ELR (cell line): ENCODE data around the gene CEND1.

Experiments used
- DNase-seq: peaks from one replicate; pipeline ENCODE4 v3.0.0-alpha.2; 2015; ENCODE audit warnings: low read depth

CEND1 gene

DNA sequence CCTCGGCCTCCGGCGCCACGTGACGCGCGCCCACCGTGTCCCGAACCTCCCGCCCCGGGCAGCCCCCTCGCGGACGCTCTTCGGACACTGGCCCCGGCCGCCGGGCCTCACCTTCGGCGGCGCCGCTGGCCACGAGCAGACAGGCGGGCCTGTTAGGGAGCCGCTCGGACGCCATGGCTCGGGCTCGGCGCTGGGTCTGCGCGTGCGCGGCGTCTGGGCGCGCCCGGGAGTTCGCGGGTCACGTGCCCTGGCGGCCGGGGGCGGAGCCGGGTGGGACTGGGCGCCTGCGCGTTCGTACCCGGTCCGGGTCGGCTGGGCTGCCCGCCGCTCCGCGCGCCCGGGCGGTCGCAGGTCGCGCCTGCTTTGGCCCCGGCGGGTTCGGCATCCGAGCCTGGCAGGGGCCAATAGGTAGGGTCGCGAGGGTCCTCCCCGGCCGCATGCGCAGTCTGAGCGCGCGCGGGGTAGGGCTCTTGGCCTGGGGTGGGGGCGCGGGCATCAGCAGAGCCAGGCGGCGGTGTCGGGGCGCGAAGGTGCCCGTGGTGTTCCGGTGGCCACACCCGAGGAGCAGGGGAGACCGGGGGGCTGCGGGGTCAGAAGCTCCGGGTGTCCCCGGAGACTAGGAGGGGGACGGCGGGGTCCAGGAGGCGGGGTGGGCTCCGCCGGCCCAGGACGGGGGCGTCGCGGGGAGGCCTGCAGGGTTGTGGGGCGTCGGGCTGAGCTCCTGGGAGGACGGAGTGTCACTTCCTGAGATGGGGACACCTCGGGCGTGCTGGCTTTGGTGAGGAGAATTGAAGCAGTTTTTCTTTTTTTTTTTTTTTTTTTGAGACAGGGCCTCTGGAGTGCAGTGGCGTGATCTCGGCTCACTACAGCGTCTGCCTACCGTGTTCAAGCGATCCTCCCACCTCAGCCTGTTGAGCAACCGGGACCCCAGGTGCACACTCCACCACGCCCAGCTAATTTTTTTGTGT is 12.3 kb downstream of the CEND1 start, which contains the start of gene GATD1:
TSS of gene GATD1 (minus strand) at position 200 of the 968 bp plus-strand sequence. CDS start at position 175, 25 bp downstream.
- peak; percentile 89 for DNase-seq

DNA sequence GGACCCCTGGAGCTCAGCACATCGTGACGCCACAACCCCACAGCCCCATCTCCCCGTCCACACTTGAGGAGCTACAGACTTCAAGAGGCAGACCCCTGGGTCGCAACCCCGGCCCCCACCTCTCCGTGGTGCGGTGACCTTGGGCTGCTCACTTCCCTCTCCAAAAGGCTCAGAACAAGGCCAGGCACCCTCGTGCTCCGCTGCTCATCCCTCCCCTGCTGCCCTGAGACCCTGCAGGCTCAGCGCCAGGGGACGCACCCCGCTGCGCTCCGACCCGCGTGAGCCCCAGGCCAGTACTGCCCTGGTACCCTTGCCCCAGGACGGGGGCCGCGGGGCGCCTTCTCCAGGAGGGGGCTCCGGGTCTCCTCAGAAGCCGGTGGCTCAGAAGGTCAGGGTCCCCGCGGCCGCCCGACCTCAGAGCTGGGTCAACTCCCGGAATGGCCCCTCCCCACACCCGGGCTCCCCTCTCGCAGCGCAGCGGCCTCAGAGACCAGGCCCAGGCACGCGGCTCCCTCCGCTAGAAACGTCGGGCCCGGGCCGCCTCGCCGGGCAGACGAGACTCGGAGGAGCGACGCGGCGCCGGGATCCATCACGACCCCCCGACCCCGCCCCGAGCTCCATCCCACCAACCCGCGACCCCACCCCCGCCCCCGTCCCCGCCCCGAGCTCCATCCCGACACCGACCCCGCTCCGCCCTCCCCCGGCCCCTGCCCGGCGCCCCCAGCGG is 13.2 kb downstream of the CEND1 start:
- DNase-seq: peak; percentile 56

DNA sequence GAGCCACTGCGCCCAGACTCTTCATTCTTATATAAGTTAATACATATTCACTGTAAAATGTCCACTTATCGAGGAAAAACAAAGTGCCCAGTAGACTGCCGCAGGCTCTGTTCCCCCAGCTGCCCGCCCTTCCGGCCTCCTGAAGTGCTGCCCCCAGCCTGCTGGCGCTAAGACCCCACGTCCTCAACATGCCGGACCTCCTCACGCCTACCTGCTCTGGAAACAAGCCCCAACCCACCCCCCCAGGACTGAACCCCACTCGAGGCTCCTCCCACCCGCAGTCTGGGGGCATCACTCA is 13.7 kb downstream of the CEND1 start:
- DNase-seq: peak; percentile 24

DNA sequence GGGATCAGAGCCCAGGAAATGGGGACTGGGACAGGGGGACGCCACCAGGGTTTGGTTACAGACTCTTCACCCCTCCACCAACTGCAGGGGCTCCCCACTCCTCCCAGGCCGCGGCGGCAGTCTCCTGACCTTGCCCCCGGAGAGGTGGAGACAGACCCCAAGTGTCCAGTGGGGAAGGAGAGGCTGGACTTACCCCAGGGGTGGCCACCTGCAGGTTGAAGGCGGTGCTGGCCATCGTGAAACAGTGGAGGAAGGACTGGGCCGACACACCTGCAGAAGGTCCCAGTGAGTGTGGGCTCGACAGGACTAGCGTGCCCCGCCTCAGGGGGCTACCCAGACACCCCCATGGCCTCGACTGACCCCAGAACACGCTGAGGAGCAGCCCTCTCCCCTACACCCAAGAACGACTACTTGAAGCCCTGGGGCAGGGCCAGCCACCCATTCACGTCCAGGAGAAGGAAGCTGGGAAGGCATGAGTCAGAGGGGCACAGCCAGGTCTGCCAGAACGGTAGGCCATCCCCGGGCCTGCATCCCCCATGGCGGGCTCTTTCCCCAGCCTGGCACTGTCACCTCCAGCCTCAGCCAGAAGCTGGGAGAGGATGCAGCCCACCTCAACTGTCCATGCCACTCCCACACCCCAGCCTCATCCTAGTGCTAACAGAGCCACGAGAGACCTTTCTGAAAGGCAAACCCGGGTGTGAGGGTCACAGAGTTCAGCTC is 14.9 kb downstream of the CEND1 start:
- peak; percentile 75 for DNase-seq

DNA sequence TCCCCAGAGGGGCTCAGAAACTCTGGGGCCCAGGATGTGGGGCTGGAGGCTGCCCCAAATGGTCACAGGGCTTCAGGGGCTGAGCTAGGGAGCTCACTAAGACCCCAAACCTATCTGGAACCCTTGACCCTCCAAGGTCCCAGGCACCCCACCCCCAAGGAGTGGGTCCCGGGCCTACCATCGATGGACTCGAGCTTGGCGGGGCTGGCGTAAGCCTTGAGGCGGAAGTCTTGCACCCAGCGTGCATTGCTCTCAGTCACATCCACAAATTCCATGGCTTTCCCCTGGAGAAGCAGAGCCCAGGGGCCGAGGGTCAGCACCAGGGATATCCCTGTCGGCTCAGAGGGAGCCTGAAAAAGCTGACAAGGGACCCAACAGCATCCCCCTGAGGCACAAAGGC is 16.1 kb downstream of the CEND1 start:
- no peak for DNase-seq

DNA sequence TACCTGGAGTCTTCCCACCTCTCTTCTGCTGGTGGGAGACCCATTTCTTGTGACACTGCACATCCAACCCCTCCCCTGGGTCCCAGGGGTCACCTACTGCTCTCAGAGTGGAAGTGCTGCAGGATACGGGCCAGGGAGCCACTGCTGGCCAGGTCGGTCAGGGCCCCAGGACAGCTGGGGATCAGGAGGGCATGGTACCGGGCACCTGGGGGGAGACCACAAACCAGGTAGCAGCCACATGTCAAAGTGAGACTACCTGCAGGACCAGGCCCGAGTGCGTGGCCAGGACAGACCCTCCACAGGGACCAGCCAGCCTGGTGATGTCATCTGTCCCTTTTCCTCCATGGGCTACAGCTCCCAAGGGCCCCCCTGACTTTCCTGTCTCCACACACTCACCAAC is 16.5 kb downstream of the CEND1 start:
- no peak for DNase-seq

DNA sequence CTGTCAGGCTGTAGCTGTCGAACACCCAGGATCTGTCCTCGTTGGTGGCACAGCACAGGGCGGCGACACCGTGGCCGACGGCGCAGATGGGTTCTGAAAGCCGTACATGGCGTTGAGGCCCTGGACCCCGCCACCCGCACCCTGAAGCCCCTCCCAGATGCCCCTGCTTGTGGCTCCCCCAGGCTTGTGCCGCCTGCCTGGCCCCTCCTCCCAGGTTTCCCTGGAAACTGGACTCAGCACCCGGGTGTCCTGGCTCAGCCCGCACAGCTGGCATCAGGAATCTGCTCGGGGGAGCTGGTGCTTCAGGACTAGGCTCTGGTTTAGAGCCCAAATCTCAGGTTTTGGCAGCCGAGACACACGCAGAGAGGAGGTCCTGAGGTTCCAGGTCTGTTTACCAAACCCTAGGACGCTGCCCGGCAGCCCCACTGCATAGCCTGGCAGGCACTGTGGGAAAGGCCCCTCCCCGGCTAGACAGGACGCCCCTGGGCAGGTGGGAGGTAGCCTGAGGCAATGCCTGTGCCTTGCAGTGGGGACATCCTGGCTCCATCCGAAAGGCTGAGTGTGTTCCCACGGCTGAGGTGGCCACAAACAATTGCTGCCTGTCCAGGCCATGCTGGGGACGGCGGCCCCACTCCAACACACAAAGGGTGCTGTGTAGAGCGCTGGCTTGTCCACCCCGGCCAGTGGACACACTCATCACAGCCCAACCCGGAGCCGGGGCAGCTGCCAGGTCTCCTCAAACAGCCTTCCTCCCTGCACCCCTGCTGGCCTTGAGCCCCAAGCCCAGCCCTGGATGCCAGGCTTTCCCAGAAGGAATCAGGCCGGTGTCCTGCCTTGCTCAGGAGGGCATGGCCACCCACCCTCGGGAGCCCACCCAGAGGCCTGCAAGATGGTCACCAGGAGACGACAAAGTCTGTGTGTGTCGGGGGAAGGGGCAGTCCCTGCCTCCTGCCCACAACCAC is 17.2 kb downstream of the CEND1 start:
- DNase-seq: no peak

DNA sequence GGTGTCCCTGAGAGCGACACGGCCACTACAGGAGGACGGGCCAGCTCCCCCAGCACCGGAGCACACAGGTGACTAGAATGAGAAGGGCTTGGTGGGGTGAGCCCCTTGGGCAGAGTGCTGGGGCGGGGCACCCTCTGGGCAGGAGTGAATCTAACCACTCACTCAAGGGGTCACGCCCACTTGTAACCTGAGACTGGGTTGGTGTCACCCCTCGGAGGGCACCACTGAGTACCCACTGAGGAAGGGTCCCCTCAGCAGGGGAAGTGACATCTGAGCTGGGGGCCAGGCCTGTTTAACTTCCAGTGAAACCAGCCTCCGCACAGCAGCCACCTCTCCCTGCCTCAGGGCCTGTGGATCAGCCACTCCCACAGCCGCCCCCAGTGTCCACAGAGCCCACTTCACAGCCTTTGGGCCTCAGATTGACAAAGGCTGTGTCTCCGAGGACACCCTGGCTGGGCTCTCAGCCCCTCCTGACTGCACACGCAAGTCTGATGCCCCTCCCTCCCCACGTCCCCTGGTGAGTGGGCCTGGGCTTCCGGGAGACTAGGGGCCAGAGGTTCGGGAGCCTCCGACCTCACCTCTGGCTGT is 18.2 kb downstream of the CEND1 start:
- no peak for DNase-seq

DNA sequence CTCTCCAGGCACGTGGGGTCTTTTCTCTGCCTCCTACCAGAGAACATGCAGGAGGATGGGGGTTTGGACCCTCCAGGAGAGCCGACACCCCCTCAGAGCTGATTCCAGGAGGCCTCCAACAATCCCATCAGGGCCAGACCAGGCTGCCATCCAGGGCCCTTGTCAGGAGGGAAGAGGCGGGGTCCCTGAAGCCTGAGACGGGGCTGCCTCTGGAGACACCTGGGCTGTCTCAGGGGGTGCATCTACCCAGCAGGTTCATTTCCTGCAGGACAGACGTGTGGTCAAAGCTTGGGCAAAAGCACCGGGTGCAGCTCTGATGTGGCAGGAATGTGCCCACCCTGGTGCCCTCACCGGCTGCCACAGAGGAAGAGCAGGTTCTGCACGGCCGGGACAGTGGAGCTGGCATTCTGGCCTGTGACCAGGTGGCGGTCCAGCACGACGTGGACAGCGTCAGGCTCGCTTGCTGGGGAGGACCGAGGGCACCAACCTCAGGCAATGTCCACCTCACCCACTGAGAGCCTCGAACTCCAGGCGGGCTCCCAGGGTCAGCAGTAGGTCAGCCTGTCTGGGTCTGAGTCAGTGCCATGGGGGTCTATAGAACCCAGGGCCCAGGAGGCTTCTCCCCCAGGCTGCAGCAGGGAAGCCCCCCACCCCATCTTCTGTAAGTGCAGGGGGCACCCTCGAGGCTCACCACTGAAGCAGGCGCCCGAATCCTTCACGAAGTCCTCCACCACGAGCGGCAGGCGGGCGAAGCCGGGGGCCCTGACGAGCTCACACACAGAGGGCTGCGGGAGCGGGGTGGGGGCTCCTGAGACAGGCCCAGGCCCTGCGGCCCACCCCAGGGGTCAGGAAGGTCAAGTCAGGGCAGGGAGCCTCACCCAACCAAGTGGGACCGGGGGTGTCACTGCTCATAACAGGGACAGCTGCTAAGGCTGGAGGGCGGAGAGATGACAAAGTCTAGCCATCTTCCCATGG is 19.0 kb downstream of the CEND1 start:
- DNase-seq: no peak

DNA sequence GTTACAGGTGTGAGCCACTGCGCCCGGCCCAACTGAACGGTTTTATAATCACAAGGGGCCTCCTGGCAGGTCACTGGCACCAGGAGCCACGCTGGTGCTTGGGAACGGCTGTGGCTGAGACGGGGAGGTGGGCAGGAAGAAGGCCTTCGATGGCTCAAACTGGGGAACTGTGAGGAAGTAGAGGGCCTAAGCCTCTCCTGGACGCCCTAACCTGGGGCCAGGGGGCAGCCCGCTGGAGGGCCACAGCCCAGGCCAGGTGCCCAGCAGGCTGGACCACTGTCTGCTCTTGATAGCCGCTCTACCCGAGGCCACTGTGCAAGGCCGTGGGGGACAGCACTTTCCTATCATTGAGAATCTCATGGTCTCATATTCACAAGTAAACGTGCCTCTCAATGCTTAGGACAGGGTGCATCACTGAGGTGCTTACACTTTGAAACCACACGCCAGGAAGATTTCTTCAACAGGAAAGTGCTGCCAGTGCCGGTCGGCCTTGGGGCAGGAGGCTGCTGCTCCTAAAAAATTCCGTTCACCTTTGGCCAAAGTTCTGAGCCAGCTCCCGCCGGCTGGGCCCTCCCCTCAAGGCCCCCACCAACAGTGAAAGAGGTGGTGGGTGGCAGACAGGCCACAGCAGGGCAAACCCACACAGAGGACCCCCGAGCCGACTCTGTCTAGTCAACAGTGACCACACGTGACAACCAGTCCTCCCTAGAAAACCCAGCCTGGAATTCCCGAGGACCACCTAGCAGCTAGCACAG is 19.8 kb downstream of the CEND1 start:
- no peak for DNase-seq

DNA sequence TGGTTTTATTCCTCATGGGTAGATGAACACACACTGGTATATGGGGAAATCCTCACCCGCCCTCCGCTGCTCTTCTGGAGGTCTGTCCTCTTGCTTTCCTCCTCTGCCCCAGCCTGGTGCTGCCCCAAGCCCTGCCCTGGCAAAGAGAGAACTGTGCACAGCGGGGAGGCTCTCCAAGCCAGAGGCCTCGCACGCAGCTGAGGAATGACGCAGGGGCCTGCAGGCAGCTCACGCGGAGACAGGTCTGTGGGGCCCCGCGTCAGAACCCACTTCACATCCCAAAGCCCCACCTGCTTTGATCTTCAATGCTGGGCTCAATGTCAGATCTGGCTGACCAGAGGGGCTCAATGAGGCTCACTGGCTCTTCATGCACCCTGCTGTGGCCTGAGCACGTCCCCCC is 22.7 kb downstream of the CEND1 start:
- DNase-seq: no peak

DNA sequence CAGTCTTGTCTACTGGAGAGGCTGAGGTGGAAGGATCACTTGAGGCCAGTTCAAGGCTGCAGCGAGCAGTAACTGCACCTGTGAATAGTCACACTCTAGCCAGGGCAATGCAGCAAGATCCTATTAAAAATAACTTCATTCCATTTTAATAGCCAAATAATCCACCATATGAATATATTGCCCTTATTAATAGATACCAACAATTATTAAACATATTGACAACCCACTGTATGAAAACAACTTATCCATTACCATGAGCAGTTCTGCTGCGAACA is 23.0 kb downstream of the CEND1 start:
- DNase-seq: no peak

DNA sequence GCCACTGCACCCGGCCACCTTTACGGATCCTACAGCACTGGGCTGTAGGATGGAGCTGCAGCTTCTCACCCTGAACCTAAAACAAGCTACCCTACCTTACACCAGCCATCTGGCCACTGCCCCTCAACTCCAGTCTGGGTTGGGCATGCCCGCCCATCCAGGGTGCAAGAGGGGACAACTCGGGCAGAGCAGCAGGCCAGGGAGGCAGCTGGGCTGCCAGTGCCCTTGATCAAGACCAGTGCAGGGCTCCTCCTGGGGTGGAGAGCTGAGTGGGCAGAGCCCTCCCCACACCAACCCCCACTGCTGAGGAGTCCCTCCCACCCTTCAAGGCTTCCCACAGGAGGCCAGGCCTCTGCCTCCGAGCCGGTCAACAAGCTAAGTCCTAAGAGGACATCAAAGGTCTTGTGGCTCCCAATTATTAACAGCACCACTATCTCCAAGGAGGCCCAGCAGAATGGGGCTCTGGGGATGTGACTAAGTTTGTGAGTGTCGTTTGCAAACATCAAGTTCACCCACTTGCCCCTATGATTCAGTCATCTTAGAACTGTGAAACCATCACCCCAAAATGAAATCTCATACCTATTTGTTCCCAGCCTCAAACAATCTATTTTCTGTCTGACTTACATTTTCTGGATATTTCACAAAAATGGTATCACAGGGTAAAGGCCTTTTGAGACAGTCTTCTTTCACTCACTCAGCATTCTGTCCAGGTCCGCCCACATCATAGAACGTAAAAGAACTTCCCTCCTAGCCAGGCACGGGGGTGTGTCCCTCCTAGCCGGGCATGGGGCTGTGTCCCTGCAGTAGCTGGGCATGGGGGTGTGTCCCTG is 23.6 kb downstream of the CEND1 start:
- DNase-seq: no peak

DNA sequence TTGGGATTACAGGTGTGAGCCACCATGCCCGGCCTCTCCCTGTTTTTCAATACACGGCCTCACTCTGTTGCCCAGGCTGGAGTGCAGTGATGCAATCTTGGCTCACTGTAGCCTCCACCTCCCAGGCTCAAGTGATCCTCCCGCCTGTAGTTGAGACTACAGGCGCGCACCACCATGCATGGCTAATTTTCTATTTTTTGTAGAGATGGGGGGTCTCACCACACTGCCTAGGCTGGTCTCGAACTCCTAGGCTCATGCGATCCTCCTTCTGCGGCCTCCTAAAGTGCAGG is 24.1 kb downstream of the CEND1 start:
- no peak for DNase-seq

DNA sequence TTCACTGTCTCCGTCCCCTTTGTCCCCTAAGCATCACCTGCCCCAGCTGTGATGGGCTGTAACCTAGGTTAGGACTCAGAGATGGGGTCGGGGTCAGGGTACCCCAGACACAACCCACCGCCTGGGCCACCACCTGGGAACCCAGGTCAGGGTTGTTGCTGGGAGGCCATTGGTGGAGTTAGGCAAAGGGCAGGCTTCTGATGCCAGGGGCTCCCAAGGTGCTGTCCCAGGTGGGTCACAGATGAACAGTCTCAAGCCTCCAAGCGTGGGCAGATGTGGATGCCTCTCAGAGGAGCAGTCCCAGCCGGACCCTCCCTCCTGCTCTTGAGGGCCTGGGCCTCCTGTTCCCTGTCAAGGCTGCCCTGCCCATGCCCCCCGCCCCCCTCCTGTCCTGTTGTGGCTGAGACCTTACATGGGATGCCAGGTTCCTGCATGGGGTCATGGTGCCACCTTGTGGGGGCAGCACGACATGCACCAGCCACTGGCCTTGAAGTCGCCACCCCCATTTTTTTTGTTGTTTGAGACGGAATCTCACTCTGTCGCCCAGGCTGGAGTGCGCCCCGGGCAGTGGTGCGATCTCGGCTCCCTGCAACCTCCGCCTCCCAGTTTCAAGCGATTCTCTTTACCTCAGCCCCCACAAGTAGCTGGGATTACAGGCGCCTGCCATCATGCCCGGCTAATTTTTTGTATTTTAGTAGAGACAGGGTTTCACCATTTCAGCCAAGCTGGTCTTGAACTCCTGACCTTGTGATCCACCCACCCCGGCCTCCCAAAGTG is 24.7 kb downstream of the CEND1 start:
- DNase-seq: peak; percentile 70

DNA sequence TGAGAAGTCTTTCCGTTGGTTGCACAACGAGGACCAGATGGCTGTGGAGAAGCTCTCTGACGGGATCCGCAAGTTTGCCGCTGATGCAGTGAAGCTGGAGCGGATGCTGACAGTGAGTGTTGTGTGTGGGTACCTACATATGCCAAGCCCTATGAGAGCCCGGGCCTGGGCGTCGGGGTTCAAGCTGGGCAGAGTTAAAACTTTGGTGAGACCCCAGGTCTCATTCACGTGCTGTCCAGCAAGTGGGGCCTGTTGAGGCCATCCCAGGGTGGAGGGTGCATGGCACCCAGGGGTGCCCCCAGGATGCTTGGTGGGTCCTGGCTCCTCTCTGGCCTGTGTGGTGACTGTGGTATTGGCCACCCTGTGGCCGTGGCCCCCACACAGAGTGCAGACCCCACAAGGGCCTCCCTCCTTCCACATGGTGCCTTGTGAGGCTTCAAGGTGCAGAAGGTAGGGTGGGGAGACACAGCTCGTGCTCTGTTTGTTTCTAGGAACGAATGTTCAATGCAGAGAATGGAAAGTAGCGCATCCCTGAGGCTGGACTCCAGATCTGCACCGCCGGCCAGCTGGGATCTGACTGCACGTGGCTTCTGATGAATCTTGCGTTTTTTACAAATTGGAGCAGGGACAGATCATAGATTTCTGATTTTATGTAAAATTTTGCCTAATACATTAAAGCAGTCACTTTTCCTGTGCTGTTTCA is 25.4 kb downstream of the CEND1 start:
- no peak for DNase-seq
